IMR-90 (cell line): Measurements from ENCODE around the gene MARVELD3.
"Not testable (repeated sequence)": the region's sequence is repeated elsewhere in the genome, so short reads cannot be mapped to it uniquely, and the experiment has no call there.

Source experiments
- CEBPB ChIP-seq: IDR thresholded peaks from 2 replicates; pipeline ENCODE4 v1.6.1; 2012; ENCODE audit warnings: low read depth, low read length, improper control_type of control experiment
- FOS ChIP-seq: fragments of 150-350 bp; IDR thresholded peaks from 2 replicates; pipeline ENCODE4 v1.6.1; 2016; ENCODE audit warnings: low read depth, low read length
- NFE2L2 ChIP-seq: fragments of 150-350 bp; IDR thresholded peaks from 2 replicates; pipeline ENCODE4 v1.6.1; 2016; ENCODE audit warnings: low read depth, mild to moderate bottlenecking, low read length
- POLR2A ChIP-seq: IDR thresholded peaks from 2 replicates; pipeline ENCODE4 v1.6.1; 2012; ENCODE audit warnings: mild to moderate bottlenecking, low read depth, low read length
- TF ChIP-seq, protein P1 (sequence below): conservative IDR thresholded peaks from 2 replicates; pipeline ENCODE4 v1.5.1; 2012; ENCODE audit warnings: mild to moderate bottlenecking, low read depth, low read length, improper control_type of control experiment
- TF ChIP-seq, protein P2 (sequence below): fragments of 150-350 bp; IDR thresholded peaks from 2 replicates; pipeline ENCODE4 v1.6.1; 2016; ENCODE audit warnings: low read depth, mild to moderate bottlenecking, low read length, moderate library complexity, borderline replicate concordance
- TF ChIP-seq, protein P3 (sequence below): fragments of 150-350 bp; IDR thresholded peaks from 2 replicates; pipeline ENCODE4 v1.6.1; 2017; ENCODE audit warnings: mild to moderate bottlenecking, antibody characterized with exemption, low read length, low read depth

- TF ChIP-seq, protein P1, sequence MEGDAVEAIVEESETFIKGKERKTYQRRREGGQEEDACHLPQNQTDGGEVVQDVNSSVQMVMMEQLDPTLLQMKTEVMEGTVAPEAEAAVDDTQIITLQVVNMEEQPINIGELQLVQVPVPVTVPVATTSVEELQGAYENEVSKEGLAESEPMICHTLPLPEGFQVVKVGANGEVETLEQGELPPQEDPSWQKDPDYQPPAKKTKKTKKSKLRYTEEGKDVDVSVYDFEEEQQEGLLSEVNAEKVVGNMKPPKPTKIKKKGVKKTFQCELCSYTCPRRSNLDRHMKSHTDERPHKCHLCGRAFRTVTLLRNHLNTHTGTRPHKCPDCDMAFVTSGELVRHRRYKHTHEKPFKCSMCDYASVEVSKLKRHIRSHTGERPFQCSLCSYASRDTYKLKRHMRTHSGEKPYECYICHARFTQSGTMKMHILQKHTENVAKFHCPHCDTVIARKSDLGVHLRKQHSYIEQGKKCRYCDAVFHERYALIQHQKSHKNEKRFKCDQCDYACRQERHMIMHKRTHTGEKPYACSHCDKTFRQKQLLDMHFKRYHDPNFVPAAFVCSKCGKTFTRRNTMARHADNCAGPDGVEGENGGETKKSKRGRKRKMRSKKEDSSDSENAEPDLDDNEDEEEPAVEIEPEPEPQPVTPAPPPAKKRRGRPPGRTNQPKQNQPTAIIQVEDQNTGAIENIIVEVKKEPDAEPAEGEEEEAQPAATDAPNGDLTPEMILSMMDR = not testable (repeated sequence)
- TF ChIP-seq POLR2A, FOS, NFE2L2, CEBPB: not testable (repeated sequence)
- TF ChIP-seq, protein P2, sequence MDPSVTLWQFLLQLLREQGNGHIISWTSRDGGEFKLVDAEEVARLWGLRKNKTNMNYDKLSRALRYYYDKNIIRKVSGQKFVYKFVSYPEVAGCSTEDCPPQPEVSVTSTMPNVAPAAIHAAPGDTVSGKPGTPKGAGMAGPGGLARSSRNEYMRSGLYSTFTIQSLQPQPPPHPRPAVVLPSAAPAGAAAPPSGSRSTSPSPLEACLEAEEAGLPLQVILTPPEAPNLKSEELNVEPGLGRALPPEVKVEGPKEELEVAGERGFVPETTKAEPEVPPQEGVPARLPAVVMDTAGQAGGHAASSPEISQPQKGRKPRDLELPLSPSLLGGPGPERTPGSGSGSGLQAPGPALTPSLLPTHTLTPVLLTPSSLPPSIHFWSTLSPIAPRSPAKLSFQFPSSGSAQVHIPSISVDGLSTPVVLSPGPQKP = not testable (repeated sequence)
- TF ChIP-seq, protein P3, sequence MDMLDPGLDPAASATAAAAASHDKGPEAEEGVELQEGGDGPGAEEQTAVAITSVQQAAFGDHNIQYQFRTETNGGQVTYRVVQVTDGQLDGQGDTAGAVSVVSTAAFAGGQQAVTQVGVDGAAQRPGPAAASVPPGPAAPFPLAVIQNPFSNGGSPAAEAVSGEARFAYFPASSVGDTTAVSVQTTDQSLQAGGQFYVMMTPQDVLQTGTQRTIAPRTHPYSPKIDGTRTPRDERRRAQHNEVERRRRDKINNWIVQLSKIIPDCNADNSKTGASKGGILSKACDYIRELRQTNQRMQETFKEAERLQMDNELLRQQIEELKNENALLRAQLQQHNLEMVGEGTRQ = not testable (repeated sequence)
These were observed 27.6 kb upstream of the MARVELD3 start for GRCh38 chr16:71598426-71598825.
